SK-N-DZ (cell line): Measurements from ENCODE around the gene GSPT2. TPM values are rescaled to one million over a fixed set of nuclear protein-coding genes. Genes with fewer than 3 reads are reported as not detected.
"Not testable (repeated sequence)": the region's sequence is repeated elsewhere in the genome, so short reads cannot be mapped to it uniquely, and the experiment has no call there.

Experiments used
- DNase-seq: peaks from one replicate; pipeline ENCODE4 v3.0.0-alpha.2; 2015; ENCODE audit warnings: low spot score
- polyA plus RNA-seq, 2 experiments: library from polyadenylated mRNA; depleted of rRNA; stranded (reverse); fragments of >200 nt; gene quantifications; 2 replicates each; pipeline ENCODE4 v1.2.3, GENCODE V29; 2014

The GSPT2 gene
- polyA plus RNA-seq (2014; cell fraction: cytosol; rRNA removed), result 5.0 and 5.8 TPM in 2 replicates
- polyA plus RNA-seq (2014; cell fraction: nucleus; rRNA removed), result 3.9 and 4.2 TPM in 2 replicates

GRCh38 chrX:51743179-51743957, at the start of gene GSPT2:
GSPT2 (plus strand) TSS chrX:51743442; CDS start chrX:51743627, 185 bp downstream.
- DNase-seq, result peak; percentile 62

DNA sequence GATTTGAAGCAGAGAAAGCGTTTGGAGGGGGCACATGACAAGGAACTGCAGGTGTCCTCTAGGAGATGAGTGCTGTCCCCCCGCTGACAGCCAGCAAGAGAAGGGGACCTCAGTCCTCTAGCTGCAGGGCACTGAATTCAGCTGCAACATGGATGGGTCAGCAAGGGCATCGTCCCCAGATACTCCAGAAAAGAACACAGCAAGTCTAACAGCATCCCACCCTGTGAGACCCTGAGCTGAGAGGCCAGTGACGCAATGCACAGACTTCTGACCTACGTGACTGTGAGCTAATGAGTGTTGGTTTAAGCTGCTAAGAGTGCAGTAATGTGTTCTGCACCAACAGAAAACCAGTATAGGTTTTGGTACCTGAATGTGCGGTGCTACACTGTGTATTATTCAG, 49.0 kb upstream of the GSPT2 start:
- DNase-seq, result no peak

DNA sequence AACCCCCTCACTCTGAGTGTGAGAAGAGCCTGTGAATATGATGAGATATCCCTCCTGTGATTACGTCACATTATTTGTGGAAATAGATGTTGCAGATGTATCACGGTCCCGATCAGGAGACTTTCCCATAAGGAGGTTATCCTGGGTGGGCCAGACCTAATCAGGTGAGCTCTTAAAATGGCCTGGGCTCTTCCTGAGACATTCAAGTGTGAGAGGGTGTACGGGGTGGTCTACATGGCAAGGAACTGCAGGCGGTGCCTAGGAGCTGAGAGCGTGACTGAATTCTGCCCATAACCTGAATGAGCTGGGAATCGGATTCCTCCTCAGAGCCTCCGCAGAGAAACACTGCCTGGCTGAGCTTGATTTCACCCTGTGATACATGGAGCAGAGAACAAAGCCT, 45.8 kb upstream of the GSPT2 start:
- no peak for DNase-seq

DNA sequence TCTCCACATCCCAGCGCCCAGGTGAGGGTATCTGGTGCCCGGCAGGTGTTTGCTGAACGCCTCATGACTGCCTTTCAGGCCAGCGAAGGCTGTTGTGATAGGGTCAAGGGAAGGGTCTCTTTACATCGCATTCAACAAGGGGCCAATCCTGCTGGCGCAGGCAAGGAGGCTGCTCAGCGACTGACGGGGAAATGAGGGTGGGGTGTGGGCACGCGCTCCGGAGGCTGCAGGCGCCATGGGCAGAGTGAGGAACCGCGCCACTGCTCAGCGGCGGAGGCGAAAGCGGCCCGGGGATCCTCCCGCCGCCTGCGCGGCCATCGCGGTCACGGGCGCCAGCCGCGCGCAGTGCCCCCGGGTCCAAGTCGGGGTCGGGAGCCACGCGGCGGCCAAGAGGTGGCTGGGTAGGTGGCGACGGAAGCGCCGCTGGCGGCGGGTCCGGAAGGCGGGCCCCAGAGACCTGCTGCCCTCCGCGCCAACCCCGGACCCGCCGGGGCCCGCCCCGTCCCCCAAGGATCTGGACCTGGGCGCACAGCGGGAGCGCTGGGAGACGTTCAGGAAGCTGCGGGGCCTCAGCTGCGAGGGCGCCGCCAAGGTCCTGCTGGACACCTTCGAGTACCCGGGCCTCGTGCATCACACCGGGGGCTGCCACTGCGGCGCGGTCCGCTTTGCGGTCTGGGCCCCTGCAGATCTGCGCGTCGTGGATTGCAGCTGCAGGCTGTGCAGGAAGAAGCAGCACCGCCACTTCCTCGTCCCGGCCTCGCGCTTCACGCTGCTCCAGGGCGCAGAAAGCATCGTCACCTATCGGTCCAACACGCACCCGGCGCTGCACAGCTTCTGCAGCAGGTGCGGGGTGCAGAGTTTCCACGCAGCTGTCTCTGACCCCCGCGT, 32.7 kb upstream of the GSPT2 start, which contains the start of gene CENPVL1:
Gene CENPVL1 (plus strand): TSS at position 236 of the 888 bp plus-strand sequence. CDS start 0 bp downstream, at position 236.
- not testable (repeated sequence) for DNase-seq

- DNase-seq, result not testable (repeated sequence)
These were observed 30.1 kb upstream of the GSPT2 start for GRCh38 chrX:51712943-51713647.

GRCh38 chrX:51728202-51728601, 15.0 kb upstream of the GSPT2 start:
- DNase-seq, result no peak

DNA sequence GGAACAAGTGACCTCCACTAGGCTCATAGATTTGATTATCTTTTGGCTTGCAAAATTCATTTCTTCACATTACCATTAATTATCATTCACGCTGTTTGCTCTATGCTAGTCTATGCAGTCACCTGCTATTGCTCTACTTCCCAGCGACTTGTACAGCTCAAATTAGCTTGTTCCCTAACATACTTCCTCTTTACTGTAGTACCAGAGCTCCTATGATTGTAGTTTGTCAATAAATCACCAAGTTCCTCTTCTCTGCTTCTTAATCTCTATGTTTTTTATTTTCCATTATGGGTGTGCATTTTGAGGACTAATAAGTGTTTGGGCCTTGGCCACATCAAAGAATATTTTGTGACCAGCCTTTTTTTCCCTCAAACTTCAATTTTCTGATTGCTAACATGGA, 6.2 kb upstream of the GSPT2 start:
- DNase-seq, result no peak

GRCh38 chrX:51742586-51742985, 656 bp upstream of the GSPT2 start:
- no peak for DNase-seq

- DNase-seq, result no peak
These were observed 4.4 kb downstream of the GSPT2 start for GRCh38 chrX:51747671-51748070.

GRCh38 chrX:51759055-51759839, 16.0 kb downstream of the GSPT2 start:
- DNase-seq, result peak; percentile 6

GRCh38 chrX:51760657-51761056, 17.4 kb downstream of the GSPT2 start:
- no peak for DNase-seq

DNA sequence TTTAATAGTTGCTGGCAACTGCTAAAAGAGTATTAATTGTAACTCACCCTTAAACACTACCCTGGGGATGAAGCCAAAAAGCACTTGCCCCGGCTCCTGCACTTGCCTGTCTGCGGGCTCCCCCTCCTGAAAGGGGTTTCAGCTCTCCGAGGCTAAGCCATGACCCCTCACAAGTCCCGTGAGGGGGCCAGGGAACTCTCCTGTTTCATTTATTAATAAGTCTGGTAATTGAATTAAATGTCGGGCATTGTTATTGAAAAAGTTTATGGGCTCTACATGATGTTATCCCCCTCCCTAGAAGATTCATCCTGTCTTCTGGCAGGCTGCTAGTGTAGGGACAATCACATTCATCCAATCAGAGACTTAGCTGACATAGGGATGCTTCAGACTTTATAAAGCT, 23.3 kb downstream of the GSPT2 start:
- no peak for DNase-seq

DNA sequence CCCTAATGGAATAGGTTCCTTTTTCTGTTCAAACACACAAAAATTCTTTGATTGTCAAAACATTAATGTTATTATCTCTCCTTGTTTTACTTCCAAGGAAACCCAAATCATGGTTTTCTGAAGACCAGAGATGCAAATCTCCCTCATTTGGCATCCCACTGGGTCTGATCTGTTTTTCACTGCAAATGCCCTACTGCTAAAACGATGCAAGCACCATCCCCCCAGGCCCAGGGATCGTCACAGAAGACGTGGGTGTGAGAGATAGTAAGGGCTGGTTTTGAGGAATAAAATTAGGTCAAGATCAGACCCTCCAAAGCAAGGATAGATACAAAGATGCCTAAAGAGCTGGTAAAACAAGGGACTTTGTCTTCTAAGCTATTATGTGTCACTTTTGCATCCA, 33.6 kb downstream of the GSPT2 start:
- no peak for DNase-seq

- DNase-seq, result no peak
These were observed 36.1 kb downstream of the GSPT2 start for GRCh38 chrX:51779306-51779705.

GRCh38 chrX:51795136-51795535, 51.9 kb downstream of the GSPT2 start:
- no peak for DNase-seq
